Inflammatory macrophage treated with lipopolysaccharide for 4 hours (primary cell): ENCODE measurements around the gene ZNG1A.
"Not testable (repeated sequence)": the region's sequence is repeated elsewhere in the genome, so short reads cannot be mapped to it uniquely, and the experiment has no call there.

ENCODE experiments used
- DNase-seq: peaks from one replicate; pipeline ENCODE4 v3.0.0-alpha.2; 2020

ZNG1A gene

DNA sequence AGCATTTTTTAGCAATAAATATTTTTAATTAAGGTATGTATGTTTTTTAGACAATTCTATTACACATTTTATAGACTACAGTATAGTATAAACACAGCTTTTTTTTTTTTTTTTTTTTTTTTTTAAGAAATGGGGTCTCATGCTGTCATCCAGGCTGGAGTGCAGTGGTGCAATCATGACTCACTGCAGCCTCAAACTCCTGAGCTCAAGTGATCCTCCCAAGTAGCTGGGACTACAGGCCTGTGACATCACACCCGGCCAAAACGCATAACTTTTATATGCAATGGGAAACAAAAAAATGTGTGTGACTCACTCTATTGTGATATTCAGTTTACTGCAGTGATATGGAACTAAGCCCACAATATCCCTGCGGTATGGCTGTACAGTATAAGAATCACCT lies 9.1 kb downstream of the ZNG1A start:
- DNase-seq = not testable (repeated sequence)

DNA sequence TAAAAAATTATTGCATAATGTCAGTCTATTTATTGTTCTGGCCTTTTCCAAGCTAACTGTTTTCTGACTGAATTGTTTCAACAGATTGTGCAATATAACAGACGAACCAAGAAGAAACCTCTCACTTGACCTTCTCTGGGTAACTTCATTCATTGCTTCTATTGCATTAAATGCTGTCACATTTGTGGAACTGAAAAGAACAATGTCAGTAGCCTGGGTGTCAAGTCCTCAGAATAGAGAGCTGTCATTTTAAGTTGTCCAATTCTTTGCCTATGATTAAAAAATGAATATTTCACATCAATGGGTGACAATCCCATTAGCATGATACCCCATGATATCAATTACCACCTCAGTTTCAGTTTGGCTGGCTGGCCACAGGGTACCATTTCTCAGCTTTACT lies 19.0 kb downstream of the ZNG1A start:
- peak; percentile 53 for DNase-seq

DNA sequence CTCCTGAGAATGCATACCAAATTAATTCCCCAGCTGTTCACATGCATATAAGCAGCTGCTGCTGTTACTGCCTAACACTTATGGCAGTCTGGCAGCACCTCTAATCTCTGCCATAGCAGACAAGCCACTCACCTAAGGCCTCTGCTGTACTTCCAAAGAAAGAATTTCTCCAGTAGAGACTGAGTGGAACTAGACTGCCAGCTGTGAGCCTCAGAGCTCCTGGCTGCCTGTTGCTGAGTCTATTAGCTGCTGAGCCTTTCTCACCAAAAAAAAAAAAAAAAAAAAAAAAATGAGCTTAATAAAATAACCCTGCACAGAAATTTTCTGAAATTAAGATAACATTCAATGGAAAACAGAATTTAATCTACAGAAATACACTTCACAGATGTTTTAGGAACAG lies 27.7 kb downstream of the ZNG1A start:
- DNase-seq = not testable (repeated sequence)

DNA sequence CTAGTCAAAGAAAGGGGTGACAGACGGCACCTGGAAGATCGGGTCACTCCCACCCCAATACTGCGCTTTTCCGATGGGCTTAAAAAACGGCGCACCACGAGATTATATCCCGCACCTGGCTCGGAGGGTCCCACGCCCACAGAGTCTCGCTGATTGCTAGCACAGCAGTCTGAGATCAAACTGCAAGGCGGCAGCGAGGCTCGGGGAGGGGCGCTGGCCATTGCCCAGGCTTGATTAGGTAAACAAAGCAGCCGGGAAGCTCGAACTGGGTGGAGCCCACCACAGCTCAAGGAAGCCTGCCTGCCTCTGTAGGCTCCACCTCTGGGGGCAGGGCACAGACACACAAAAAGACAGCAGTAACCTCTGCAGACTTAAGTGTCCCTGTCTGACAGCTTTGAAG lies 39.0 kb downstream of the ZNG1A start:
- DNase-seq = not testable (repeated sequence)

DNA sequence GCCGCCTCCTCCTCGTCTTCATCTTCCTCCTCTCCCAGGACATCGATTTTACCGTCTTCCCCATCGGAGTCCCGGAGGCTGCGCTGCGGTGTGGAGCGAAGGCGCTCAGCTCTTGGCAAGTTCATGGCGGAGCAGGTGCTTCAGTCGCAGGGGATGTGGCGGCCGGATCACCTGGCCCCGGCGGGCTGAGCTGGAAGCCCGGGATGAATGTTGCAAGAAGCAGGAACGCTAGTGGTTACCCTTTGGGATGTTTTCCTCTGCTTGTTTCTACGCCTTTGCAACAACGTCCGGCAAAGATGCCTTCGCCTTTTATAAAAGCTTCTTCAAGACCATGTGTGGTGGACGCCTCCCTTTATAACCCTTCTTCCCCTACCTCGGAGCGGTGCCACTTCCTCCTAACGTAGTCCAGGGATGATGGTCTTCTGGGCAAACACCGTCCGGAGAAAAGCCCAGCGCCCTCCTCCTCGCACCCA lies 60.8 kb downstream of the ZNG1A start, which contains the start of gene FOXD4:
FOXD4 (minus strand) TSS at position 423 of the 473 bp plus-strand sequence; CDS start at position 125, 298 bp downstream.
- not testable (repeated sequence) for DNase-seq

DNA sequence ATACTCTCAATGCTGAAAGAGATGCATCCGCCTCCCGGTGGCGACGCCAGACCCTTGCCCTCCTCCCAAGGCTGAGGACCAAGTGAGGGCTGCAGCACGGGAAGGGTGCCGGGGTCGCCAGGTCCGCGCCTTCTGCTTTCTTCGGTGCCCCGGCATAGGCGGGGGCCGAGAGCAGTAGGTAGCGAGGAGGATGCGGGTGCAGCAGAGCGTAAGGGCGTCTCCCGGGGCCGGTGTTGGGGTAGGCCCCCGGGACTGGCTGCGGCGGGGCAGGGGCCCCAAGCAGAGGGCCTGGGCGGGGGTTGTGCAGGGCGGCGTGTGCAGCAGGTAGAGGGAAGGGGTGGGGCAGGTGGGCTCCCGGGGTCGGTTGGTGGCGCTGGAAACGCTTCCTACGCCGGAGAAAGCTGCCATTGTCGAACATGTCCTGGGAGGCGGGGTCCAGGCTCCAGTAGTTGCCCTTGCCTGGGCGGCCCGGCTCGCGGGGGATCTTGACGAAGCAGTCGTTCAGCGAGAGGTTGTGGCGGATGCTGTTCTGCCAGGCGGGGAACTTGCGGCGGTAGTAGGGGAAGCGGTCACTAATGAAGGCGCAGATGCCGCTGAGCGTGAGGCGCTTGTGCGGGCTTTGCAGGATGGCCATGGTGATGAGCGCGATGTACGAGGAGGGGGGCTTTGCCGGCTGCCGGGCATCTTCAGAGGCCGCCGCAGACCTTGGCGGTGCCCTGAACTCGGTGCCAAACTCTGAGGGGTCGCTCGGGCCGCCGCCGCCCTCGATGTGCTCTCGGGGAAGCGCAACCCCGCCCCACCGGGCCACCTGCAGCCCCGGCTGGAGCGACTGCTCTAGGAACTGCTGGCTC lies 61.5 kb downstream of the ZNG1A start:
- not testable (repeated sequence) for DNase-seq

DNA sequence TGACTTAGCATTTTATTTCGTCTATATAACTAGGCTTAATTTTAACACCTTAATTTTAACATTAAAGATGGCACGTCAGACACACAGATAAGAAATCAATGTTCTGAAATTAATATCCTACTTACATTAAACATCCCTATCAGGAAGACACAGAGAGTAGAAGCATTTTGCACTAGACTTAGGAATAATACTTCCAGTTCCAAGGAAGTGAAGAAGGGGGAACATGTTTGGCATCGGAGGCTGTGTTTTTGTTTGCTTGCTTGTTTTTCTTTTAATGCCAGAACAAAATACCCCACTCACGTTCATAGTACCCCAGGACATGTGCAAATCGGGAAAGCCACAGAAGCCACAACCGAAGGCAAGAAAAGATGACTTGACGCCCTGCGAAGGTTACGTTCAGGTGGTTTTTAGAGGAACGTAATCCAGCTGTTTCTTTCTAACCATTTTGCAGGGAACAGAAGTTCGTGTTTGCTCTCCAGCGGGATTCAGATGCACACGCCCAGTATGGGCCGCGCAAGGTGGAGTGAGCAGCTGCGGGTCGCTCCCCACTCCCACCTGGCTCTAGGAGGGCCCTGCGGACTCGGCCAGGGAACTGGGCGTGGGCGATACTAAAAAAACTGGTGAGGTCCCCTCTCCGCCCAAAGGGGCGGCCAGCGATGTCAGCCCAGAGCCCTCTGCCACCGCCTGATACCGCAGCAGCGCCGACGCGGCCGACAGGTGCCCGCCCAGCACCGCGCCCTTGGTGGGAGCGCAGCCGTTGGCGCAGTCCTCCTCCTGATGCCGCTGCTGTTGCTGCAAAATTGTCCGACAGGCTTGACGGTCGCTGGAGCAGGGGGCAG lies 62.4 kb downstream of the ZNG1A start:
- DNase-seq = not testable (repeated sequence)

DNA sequence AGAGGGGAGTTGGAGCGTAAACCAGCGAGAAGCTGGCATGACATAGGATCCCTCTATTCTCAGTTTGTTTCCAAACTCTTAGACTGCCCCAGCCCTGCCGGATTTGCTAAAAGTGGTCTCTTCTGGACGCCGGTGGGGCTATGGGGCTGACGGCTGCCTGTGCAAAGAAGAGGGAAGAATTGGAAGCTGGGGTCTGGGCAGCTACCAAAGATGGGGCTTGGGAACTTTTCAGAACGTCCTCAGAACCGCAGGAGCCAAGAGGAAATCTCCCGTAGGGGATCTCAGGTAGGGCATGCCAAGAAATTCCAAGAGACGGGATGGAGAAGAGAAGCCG lies 63.8 kb downstream of the ZNG1A start:
- DNase-seq = not testable (repeated sequence)

DNA sequence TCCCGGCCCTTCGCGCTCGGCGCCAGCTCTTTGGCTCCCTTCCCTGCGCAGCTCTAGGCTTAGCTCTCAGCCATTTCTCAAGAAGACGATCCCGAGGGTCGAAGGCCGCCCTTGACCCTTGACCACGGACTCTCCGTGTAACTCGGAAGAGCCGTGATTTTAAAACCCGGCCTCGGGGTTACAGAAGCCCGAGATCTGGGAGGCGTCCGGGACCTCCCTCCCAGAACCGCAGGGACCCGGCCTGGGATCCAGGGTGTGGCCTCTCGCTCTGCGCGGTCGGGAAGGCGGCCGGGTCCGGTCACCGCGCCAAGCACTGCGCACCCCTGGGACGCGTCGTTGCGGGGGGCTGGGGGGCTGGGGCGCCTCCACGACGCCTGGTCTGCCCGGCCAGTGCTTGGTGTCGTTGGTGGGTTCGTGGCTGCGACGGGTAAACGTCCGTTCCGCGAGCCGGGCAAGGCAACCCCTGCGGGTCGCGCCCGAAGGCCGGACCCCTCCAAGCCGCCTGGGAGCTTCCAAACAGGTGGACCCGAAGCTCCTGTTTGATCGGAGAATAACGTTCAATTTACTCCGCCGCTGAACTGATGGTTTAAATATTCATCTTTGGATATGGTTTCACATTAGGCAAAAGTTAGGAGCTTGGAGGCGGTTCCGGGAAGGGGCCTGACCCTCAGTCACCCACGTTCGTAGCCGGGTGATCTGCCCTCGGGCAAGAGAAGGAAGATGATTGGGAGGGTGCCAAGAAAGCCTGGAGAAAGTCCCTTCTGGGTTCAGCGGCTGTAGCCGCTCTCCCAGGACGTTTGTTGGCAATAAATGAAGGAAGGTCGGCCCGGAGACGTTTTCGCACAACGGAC lies 64.4 kb downstream of the ZNG1A start:
- peak; percentile 73 for DNase-seq

DNA sequence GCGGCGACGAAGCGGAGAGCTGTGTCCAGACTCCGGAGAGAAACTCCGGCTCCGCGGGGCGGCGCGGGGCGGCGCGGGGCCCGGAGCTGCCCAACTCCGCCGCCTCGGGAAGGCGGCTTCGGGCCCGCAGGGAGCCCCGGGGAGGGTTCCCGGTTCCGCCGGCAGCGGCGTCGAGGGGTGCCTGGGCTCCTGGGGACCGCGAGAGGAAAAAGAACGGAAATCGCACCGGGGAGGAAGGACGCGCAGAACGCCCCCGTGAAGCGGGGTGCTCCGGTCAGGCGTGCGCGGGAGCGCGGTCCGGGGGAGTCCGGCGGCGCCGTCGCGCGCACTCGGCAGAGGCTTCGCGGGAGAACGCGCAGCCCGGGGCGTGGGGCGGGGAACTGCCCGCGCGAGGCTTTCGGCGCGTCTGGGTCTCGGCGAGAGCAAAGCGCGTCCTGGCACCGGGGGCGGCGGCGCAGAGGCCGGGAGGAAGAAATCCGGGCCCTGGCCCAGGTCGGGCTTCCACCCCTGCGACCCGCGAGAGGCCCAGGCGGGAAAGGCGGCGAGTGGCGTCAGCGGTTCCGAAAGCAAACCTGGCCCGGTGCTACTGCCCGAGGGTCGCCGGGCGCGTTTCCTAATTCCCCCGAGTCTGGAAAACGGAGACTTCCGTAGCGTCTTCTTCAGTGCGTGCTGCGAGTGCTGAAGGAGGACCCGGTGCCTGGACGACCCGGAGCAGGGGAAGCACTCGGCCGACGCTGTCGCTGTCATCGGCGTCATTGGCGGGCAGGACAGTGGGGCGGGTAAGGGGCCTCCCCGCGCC lies 65.2 kb downstream of the ZNG1A start:
- peak; percentile 84 for DNase-seq

DNA sequence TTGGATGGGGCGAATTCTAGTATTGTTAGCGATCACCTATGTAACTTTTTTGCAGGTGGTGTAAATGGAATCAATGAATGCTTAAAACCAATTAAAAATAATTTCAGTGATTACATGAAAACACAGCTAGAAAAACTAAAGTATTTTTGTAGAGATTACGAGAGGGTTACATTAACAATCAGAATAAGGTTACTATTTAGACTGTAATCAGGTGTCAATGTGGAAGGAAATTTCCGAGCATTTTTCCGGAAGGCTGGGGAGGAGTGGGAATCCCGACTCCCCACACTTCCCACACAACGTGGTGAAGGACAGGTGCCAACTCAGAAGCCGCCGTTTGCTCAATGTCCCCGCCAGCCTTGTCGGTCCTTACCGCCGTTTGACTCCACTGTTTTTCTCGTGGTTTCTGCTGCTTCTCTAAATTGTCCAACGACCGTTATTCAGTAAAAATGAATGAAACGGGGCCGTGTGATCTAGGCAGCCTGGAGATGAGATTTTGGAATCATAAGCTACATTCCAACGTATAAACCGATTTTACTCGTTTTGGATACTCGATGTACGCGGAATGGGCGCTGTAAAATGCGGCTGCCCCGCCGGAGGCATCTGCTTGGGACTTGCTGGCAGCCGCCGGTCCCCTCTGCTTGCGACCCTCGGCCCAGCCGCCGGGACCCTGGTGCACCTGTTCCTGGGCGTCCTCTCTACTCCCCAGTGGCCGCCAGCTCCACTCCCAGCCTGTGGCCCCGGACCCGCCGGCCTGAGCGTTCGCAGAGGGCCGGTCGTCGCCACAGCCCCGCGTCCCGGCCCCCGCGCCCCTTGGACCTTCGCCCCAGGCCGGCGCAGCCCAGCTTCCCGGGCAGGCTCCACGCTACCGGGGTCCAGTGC lies 66.0 kb downstream of the ZNG1A start:
- DNase-seq = not testable (repeated sequence)

DNA sequence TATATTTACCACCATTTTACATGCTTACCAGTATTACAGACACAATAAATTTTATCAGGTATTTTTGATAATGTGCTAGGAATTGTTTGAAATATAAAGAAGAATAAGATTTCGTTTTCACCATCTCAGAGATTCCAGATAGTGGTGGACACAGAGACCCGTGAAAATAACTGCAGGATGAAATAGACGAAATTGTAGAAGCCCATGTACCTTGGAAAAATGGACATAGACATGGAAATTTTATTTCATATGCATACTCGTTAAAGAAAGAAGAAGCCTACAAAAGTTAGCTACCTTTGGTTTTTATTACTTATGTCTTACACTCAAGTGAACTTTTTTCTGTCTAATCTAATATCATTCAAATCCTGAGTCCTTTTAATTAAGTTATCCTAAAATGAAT lies 68.2 kb downstream of the ZNG1A start:
- not testable (repeated sequence) for DNase-seq

DNA sequence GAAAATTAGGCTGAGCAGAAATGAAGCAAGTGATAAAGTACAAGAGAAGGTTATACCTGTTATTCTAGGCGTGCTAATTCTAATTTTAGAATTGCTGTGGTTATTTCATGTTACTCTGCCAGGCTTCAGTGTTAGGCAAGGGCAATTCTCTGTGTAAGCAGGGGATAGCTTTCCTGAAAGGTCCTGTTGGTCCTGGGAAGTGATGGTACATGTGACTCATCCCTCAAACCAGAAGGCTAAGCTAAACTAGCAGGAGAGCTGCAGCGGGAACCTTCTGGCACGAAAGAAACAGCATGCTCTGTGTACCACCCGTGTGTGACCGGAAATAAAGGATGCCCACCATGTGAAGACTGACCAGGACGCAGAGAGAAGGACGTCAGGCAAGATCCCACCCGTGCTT lies 69.3 kb downstream of the ZNG1A start:
- not testable (repeated sequence) for DNase-seq

DNA sequence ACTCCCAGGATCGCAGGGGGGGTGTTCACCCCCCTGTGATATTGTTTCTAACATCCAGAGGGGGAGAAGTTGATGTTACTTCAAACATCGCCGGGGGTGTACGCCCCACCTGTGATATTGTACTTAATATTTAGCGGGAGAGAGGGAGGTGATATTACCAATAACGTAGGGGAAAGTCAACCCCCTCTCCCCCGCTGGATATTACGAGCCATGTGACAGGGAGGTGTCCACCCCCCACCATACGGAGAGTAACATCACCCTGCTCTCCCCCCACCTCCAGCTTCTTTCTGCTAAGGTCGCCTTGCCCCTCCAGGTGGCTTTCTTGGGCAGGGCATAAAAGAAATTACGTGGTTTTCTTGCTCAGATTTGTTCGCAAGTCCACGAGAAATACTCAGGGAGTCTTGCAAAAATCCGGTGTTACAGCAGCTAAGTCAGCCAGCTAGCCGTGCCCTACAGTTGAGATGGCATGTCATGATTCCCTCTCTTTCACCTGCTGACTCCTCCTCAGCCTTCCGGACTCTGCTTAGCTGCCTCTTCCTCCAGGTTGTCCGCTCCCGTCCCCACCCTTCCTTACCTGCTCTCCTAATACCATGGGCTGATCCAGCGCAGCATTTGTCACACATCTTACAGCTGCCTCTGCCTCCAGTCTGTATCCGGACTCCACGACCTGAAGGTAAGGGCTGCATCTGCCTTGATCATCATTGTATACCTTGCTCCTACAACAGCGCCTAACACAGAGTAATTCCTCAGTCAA lies 69.9 kb downstream of the ZNG1A start:
- not testable (repeated sequence) for DNase-seq

DNA sequence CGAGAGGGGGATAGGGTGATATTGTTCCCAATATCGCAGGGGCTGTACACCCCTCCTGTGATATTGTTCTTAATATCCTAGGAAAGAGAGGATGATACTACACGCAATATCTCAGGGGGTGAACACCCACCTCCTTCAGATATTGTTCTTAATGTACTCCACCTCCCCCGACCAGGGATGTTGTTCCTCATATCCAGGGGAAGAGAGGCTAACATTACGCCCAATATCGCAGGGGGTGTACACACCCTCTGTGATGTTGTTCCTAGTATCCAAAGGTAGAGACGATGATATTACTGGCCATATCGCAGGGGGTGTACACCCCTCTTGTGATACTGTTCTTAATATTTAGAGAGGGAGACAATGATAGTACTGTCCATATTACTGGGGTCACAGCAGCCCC lies 72.9 kb downstream of the ZNG1A start:
- not testable (repeated sequence) for DNase-seq

DNA sequence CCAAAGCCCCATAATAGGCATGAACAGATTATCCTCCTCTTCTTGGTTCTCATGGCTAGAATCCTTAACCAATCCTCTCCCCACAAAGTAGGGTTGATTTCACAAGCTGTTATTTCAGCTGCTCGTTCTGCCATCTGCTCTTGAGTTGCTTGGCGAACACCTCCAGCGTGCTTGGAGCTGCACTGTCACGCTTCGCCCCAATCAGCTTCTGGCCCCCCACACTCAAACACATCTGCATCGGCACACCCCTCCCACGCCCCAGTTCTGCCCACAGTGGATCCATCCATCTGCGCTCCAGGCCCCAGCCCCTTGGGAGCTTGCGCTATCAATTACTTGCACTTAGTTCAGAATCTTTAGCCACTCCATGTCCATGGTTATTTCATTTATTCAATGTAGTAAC lies 78.4 kb downstream of the ZNG1A start:
- DNase-seq = not testable (repeated sequence)

DNA sequence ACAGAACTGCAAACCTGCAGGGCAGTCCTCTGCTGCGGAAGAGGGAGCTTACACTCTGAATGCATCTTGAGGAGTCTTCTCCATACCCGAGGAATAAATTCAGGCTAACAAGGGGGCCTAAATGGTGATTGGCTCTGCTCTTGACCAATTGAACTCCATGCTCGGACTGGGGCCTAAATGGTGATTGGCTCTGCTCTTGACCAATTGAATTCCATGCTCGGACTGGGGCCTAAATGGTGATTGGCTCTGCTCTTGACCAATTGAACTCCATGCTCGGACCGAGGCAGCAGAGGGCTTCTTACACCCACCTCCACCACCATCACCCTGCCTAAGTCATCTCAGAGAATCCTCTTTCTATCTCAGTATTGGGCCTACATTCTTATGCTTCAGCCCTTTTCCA lies 79.0 kb downstream of the ZNG1A start:
- DNase-seq = not testable (repeated sequence)

DNA sequence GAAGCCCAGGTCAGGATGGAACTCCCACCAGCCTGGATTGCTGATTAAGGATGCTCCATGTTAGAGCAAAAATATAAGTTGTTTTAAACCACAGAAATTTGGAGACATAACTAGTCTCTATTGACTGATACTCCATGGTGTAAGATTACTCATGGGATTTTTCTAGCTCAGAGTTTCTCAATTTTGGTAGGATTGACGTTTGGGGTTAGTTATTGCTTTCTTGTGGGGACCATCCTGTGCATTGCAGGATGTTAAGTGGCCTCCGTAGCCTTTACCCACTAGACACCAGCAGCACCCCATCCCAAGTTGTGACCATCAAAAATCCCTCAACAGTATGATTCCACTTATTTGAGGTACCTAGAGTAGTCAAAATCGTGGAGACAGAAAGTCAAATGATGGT lies 80.1 kb downstream of the ZNG1A start:
- DNase-seq = not testable (repeated sequence)

DNA sequence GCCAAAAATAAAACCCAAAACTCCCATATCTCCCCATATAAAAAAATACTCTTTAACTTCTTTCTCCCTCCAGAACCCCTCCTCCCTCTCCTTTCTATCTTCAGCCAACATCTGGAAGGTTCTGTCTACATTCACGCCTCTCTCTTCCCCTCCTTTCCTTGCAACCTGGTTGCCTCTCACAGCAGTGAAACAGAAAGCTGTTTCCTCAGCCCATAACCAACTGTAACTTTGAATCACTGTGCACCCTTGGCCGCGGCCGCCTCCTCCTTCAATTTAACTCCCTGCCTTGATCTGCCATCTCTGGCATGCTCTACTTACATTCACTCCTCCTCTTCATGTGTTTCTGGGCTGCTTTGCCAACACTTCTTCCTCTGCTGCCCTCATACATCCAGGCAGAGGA lies 83.9 kb downstream of the ZNG1A start:
- not testable (repeated sequence) for DNase-seq

DNA sequence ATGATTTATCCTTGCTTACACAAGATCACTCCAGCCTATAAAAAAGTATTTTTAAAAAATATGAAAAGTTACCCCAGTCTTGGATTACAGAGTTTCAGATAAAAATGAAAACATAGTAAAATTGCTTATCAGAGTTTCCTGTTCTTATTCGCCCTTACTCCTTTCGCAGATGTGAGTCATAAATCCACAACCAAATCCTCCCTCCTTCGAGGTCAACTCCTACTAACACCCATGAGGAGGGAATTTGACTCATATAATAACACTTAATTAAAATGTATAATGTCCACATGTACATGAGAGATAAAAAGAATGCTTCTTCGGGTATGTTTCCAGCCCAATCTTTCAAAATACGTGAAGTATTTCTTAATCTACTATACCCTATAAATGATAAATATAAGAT lies 84.5 kb downstream of the ZNG1A start:
- DNase-seq = not testable (repeated sequence)
